GM18867 (cell line): ENCODE measurements around the gene MTIF3.

Experiments
- ATAC-seq: cut with Tn5 transposase; IDR thresholded peaks from one replicate; pipeline ENCODE4 v1.9.1; 2021; ENCODE audit warnings: mild to moderate bottlenecking, moderate library complexity; ENCODE audit not compliant: unreplicated experiment

Gene MTIF3

DNA sequence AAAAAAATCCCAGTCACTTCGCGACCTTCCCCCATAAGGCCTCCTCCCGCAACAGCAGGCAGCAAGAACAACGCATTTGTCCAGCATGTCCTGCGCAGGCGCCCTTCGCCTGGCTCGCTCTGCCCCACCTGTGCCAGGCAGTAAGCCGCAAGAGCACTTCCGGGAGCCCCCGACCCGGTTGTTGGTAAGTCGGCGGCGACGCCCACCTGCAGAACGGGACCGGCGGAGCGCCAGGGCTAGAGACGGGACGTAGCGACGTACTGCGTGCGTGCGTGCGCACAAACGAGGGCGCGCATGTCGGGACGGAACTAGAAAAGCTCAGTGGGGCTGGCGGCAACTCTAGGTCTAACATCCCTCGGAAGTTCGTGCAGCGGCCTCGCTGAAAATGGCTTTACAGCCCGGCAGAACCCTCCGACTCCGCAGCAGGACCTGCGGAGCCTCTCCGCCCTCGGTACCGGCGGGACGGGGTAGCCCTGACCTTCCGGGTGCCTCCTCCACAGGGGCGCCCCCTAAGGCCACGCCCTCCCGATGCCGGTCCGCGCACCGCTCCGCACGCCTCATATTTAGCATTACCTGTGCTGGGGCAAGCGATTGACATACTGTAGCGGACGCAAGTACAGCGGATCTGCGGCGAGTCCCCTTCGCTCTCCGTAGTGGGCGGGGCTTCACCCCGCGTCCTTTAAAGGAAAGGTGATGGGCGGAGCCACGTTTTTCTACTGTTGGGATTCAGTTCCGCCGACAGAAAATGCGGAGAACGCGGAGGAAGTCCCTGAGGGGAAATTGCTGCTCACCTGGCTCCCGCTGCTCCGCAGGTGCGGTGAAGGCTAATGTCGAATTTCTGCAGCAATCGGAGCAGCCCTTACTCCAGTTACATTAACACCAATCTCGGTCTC, at the start of gene MTIF3:
Gene MTIF3, minus strand, starts transcription at position 629 of the 893 bp plus-strand sequence. CDS start 10,116 bp downstream, outside the sequence.
- ATAC-seq, result peak; percentile 84

DNA sequence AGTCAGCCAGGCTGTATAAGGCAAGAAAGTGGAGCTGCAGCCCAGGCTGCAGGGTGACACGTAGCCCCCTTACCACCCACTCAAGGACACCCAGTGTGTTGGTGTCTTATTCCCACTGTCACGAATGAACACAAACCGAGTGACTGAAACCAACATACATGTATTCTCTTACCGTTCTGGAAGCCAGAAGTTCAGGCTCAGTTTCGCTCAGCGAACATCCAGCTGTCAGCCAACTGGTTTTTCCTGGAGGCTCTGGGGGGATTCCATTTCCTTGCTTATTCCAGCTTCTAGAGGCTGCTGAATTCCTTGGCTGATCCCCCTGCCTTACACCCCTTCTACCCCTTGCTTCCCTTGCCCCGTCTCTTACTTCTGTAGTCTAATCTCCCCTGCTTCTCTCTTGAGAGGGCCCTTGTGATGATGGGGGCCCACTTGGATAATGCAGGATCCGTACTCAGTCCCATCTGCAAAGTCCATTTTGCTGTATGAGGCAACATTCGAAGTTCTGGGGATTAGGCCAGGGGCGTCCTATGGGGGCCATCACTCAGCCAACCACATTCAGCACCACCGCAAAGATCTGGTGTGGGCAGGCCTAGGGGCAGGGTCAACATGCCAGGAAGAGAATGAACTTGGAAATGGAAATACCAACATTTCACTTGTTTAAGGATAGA, 47.3 kb upstream of the MTIF3 start:
- no peak for ATAC-seq

- ATAC-seq, result no peak
Observed at GRCh38 chr13:27496536-27497273, 46.3 kb upstream of the MTIF3 start.

DNA sequence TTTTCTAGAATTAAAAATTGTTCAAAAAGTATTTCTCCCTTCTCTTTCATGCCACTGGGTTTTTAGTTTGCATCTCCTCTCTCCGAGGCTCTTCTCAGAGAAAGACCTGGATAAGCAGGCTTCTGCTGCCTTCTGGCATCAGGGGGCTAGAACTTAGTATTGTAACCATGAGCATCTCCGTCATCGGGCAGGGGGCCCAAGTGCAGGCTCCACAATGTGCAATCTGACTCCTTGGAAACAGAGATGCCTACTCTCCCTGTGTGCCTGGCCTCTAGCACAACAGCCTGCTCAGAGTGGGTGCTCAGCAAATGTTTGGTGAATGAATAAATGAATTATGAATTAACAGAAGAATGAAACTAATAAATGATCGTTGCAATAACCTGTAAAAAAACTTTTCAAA, 45.6 kb upstream of the MTIF3 start:
- no peak for ATAC-seq

GRCh38 chr13:27495551-27495950, 45.2 kb upstream of the MTIF3 start:
- ATAC-seq, result no peak

GRCh38 chr13:27493981-27494380, 43.6 kb upstream of the MTIF3 start:
- no peak for ATAC-seq

- ATAC-seq, result no peak
Observed at GRCh38 chr13:27489456-27489855, 39.1 kb upstream of the MTIF3 start.

DNA sequence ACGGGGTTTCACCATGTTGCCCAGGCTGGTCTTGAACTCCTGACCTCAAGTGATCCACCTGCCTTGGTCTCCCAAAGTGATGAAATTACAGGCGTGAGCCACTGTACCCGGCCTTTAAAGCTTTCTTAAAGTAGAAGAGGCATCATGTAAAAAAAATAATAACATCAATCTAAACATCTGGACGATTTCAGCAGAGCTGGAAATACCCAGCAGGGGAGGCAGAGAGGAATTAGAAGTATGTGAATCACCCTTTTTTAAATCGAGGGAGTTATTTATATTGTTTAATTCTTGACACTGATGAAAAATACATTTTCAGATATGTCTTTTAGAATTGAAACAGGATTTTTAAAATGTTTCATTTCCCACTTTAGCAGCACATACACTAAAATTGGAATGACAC, 37.4 kb upstream of the MTIF3 start:
- ATAC-seq, result no peak

DNA sequence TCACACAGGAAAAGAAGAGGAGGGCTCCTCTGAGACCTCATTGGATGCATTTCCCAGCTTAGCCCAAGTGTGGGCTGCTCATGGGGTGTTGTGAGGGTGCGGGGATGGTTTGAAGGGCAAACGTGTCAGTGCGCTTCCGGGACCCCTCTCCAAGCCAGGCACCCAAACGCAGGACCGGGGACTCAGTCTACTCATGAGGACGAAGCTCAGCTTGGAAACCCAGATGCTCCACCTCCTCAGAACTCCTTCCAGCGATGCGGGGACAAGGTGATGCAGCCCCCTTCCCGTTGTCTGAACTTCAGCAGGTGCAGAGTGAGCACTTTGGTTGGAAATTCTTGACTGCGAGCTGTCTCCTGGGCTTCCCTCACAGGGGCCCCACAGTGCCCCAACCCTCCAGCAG, 33.1 kb upstream of the MTIF3 start:
- peak; percentile 7 for ATAC-seq

DNA sequence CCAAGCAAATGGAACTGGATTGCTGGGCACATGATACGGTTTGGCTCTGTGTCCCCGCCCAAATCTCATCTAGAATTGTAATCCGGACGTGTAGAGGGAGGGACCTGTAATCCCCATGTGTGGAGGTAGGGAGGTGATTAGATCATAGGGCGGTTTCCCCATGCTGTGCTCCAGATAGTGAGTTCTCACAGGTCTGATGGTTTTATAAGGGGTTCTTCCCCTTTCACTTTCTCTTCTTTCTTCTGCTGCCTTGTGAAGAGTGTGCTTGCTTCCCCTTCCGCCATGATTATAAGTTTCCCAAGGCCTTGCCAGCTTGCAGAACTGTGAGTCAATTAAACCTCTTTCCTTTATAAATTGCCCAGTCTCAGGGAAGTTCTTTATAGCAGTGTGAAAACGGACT, 32.6 kb upstream of the MTIF3 start:
- ATAC-seq, result peak; percentile 98

- ATAC-seq, result no peak
Observed at GRCh38 chr13:27481766-27482165, 31.4 kb upstream of the MTIF3 start.

DNA sequence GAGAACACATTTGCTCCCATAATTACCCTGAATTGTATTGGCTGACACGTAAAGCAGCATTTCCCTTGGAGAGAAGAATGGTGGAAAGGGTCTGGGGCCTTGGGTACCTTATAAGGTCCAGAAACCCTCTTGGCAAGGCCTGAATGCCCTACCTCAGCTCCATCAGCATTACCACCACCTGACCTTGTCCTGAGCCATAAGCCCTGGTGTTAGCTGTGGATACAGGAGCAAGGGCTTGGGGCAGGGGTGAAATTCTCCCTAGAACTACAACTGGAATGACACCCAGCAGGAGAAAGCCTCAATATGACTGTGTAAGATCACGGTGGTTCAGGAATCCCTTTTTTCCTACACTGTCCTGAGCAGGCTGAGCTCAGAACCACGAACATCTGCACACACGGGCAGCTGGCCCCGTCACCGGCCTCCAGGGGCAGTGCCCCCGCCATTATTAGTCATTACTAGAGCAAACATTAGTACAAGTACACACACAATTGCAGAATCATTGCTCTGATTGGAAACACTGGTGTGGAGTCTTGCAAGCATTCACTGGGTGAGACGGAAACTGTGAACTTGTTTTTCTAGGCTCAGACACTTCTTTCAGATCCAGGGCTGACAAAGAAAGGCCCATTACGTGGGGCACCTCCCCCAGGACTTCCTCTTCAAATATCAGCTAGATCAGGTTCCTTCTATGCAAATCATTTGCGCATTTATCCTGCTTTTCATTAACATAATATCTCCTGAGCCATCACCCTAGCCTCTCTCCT, 26.8 kb upstream of the MTIF3 start:
- ATAC-seq, result peak; percentile 73

- no peak for ATAC-seq
Observed at GRCh38 chr13:27474751-27475268, 24.4 kb upstream of the MTIF3 start.

- ATAC-seq, result no peak
Observed at GRCh38 chr13:27472941-27473340, 22.6 kb upstream of the MTIF3 start.

- ATAC-seq, result no peak
Observed at GRCh38 chr13:27472441-27472840, 22.1 kb upstream of the MTIF3 start.

- no peak for ATAC-seq
Observed at GRCh38 chr13:27470075-27470820, 19.9 kb upstream of the MTIF3 start.

- ATAC-seq, result no peak
Observed at GRCh38 chr13:27466513-27466912, 16.1 kb upstream of the MTIF3 start.

DNA sequence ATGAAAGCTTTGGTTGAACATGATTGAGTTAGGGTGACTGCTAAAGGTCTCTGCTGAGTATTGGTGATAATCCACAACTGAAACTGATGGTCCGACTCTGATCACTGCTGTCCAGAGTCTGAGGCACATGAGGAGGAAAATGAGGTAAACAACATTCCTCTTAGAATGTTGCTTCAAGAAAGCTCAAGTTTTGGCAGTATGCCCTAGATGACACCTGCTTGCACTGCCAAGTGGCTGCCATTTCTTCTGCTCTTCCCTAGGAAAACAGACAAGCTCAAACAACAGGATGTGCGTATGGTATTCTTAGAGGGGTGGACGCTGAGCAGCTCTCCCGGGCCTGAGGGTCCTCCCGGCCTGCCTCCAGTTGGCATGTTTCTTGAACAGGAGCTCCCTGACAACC, 15.2 kb upstream of the MTIF3 start:
- ATAC-seq, result no peak

DNA sequence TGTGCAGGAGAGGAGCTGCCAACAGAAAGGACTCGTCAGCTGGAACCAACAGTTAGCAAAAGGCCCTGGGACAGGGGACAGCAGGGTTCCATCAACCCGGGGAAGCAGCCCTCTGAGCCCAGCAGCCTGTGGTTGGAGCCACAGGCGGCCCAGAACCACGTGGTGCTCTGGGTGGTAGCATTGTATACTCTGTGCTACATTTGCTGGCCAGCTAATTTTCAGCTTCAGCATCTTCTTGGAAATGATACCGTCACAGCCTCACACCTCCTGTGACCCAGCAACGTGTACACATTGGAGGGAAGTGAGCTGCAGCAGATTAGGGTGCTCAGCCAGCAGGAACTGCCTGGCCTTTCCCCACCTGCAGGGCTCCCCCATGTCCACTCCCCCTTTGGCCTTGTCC, 13.1 kb upstream of the MTIF3 start:
- no peak for ATAC-seq
